Measurements from ENCODE around the gene CSNK2A1. TPM values are rescaled to one million over a fixed set of nuclear protein-coding genes. Genes with fewer than 3 reads are reported as not detected.
"Not testable (repeated sequence)": the region's sequence is repeated elsewhere in the genome, so short reads cannot be mapped to it uniquely, and the experiment has no call there.

The CSNK2A1 gene
- total and polyA plus RNA-seq, 2 donors from 2014 or later, result 39.7 to 100 TPM

DNA sequence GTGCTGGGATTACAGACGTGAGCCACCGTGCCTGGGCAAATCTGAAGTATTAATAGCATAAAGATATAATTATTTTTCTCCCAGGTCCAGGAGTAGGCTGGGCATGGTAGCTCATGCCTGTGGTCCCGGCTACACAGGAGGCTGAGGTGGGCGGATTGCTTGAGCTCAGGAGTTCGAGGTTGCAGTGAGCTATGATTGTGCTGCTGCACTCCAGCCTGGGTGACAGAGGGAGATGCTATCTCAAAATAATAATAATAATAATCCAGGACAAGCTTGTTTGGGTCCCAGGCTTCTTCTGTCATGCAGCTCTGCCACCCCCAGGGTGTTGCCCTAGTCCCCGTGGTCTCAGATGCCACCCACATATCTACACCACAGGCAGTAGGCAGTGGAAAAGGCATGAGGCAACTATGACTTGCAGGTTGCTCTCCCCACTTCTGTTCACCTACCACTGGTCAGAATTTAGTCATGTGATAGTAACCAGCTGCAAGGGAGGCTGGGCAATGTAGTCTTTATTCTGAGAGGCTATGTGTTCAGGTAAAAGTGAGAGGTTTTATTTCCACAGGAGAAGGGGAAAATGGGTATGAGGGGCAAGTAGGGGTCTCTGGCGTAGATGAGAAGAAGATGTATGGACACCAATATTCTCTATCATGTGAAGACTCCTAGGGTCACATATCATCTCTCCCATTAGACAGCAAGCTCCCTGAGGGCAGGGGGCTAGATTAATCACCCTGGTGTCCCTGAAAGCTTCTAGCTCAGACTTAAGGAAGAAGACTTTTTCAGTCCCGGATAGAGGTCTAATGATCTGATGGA, 40.8 kb upstream of the CSNK2A1 start:
- no peak overlapping the region for H3K9ac ChIP-seq (ENCODE audit: low read length in 3 of 3)
- intact Hi-C loops (cut with DNase I), result no loop called here
- DNase-seq (no peak), FAIRE-seq (no peak)
- no peak overlapping the region for H3K4me3 ChIP-seq (ENCODE audit: low read length in 3 of 3)
- no peaks in the 10 kb centered on the region for H3K27me3 ChIP-seq (ENCODE audit: control insufficient read depth, insufficient read depth, low read length)
- H3K36me3 ChIP-seq (ENCODE audit: control insufficient read depth in 2 of 3, insufficient read depth in 3 of 3, low read length in 3 of 3), result no peaks in the 10 kb centered on the region
- H3K9me3 ChIP-seq (ENCODE audit: control insufficient read depth in 2 of 3, insufficient read depth in 1 of 3, low read length in 3 of 3), result no peaks in the 10 kb centered on the region
- no peak overlapping the region for H3K27ac ChIP-seq (ENCODE audit: low read depth in 2 of 2, low read length in 2 of 2)
- TF ChIP-seq, protein P1, sequence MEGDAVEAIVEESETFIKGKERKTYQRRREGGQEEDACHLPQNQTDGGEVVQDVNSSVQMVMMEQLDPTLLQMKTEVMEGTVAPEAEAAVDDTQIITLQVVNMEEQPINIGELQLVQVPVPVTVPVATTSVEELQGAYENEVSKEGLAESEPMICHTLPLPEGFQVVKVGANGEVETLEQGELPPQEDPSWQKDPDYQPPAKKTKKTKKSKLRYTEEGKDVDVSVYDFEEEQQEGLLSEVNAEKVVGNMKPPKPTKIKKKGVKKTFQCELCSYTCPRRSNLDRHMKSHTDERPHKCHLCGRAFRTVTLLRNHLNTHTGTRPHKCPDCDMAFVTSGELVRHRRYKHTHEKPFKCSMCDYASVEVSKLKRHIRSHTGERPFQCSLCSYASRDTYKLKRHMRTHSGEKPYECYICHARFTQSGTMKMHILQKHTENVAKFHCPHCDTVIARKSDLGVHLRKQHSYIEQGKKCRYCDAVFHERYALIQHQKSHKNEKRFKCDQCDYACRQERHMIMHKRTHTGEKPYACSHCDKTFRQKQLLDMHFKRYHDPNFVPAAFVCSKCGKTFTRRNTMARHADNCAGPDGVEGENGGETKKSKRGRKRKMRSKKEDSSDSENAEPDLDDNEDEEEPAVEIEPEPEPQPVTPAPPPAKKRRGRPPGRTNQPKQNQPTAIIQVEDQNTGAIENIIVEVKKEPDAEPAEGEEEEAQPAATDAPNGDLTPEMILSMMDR (IDR thresholded peaks at IDR 0.05; ENCODE audit: borderline replicate concordance, extremely low read depth, insufficient read depth), result no peak
- H3K4me1 ChIP-seq (ENCODE audit: control insufficient read depth in 2 of 3, insufficient read depth in 2 of 3, low read depth in 1 of 3, low read length in 3 of 3), result peaks cover 0 to 2% (median 0%) of the 10 kb centered on the region in 3 donors

DNA sequence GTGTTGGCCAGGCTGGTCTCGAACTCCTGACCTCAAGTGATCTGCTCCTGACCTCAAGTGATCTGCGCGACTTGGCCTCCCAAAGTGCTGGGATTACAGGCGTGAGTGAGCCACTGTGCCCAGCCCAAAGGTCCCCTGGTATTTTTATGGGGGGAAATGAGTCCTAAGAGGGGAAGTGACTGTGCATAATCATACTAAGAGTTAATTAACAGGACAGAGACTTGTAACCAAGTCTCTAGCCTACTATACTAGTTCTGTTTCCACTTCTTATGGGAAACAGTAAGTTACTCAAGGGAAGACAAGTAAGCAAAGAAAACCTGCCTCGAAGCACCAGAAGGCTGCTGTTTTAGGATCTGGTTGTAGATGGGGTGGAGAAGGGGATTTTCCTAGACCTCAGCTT, 38.6 kb upstream of the CSNK2A1 start:
- intact Hi-C loops (cut with DNase I), result no loop called here
- Histone ChIP-seq H3K27me3 (ENCODE audit: control insufficient read depth, insufficient read depth, low read length) (no peaks in the 10 kb centered on the region), H3K36me3 (ENCODE audit: control insufficient read depth in 2 of 3, insufficient read depth in 3 of 3, low read length in 3 of 3) (no peaks in the 10 kb centered on the region), H3K27ac (ENCODE audit: low read depth in 2 of 2, low read length in 2 of 2) (no peak overlapping the region), H3K9me3 (ENCODE audit: control insufficient read depth in 2 of 3, insufficient read depth in 1 of 3, low read length in 3 of 3) (no peaks in the 10 kb centered on the region), H3K4me1 (ENCODE audit: control insufficient read depth in 2 of 3, insufficient read depth in 2 of 3, low read depth in 1 of 3, low read length in 3 of 3) (no peaks in the 10 kb centered on the region), H3K9ac (ENCODE audit: low read length in 3 of 3) (no peak overlapping the region), H3K4me3 (ENCODE audit: low read length in 3 of 3) (no peak overlapping the region)
- no peak for FAIRE-seq
- DNase-seq, result no peak
- TF ChIP-seq, protein P1 (IDR thresholded peaks at IDR 0.05; ENCODE audit: borderline replicate concordance, extremely low read depth, insufficient read depth), result no peak

DNA sequence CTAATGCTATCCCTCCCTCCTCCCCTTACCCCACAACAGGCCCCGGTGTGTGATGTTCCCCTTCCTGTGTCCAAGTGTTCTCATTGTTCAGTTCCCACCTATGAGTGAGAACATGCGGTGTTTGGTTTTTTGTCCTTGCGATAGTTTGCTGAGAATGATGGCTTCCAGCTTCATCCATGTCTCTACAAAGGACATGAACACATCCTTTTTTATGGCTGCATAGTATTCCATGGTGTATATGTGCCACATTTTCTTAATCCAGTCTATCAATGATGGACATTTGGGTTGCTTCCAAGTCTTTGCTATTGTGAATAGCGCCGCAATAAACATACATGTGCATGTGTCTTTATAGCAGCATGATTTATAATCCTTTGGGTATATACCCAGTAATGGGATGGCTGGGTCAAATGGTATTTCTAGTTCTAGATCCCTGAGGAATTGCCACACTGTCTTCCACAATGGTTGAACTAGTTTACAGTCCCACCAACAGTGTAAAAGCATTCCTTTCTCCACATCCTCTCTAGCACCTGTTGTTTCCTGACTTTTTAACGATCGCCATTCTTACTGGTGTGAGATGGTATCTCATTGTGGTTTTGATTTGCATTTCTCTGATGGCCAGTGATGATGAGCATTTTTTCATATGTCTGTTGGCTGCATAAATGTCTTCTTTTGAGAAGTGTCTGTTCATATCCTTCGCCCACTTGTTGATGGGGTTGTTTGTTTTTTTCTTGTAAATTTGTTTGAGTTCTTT, 35.5 kb upstream of the CSNK2A1 start:
- H3K27ac ChIP-seq (ENCODE audit: low read depth in 2 of 2, low read length in 2 of 2); DNase-seq; H3K27me3 ChIP-seq (ENCODE audit: control insufficient read depth, insufficient read depth, low read length); H3K4me1 ChIP-seq (ENCODE audit: control insufficient read depth in 2 of 3, insufficient read depth in 2 of 3, low read depth in 1 of 3, low read length in 3 of 3); H3K4me3 ChIP-seq (ENCODE audit: low read length in 3 of 3); intact Hi-C loops (cut with DNase I); FAIRE-seq; H3K9me3 ChIP-seq (ENCODE audit: control insufficient read depth in 2 of 3, insufficient read depth in 1 of 3, low read length in 3 of 3); H3K9ac ChIP-seq (ENCODE audit: low read length in 3 of 3); H3K36me3 ChIP-seq (ENCODE audit: control insufficient read depth in 2 of 3, insufficient read depth in 3 of 3, low read length in 3 of 3): not testable (repeated sequence)

DNA sequence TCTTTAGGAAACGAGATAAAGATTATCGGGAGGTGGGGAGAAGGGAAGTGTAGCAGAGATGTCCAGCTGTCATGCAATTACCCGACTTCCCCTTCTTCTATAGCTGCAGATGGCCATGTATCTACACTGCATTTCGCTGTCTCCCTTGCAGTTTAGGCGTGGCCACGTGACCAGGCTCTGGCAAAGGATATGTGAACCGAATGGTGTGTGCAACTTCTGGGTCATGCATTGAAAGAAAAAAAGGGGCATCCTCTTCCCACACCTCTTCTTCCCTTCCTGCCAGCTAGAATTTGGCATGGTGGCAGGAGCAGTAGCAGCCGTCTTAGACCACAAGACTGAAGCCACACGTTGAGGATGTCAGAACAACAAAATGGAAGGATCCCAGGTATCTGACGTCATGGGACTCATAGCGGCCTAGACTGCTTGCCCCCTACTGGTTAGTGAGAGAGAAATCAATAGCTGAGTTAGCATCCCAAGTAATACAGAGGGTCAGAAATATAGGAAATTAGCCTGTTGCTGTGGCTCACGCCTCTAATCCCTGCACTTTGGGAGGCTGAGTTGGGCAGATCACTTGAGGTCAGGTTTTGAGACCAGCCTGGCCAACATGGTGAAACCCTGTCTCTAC, 33.7 kb upstream of the CSNK2A1 start:
- H3K4me1 ChIP-seq (ENCODE audit: control insufficient read depth in 2 of 3, insufficient read depth in 2 of 3, low read depth in 1 of 3, low read length in 3 of 3), result peaks cover 0 to 5% (median 0%) of the 10 kb centered on the region in 3 donors
- H3K27me3 ChIP-seq (ENCODE audit: control insufficient read depth, insufficient read depth, low read length), result no peaks in the 10 kb centered on the region
- FAIRE-seq, result no peak
- H3K36me3 ChIP-seq (ENCODE audit: control insufficient read depth in 2 of 3, insufficient read depth in 3 of 3, low read length in 3 of 3), result no peaks in the 10 kb centered on the region
- TF ChIP-seq, protein P1 (IDR thresholded peaks at IDR 0.05; ENCODE audit: borderline replicate concordance, extremely low read depth, insufficient read depth), result no peak
- H3K4me3 ChIP-seq (ENCODE audit: low read length in 3 of 3), result no peak overlapping the region
- H3K9ac ChIP-seq (ENCODE audit: low read length in 3 of 3), result no peak overlapping the region
- DNase-seq, result no peak
- intact Hi-C loops (cut with DNase I), result no loop called here
- no peaks in the 10 kb centered on the region for H3K9me3 ChIP-seq (ENCODE audit: control insufficient read depth in 2 of 3, insufficient read depth in 1 of 3, low read length in 3 of 3)
- no peak overlapping the region for H3K27ac ChIP-seq (ENCODE audit: low read depth in 2 of 2, low read length in 2 of 2)

Measured in kidney (tissue), 14 donors.